Omental fat pad (tissue), 4 donors: ENCODE measurements around the gene BACH2. TPM values are rescaled to one million over a fixed set of nuclear protein-coding genes. Genes with fewer than 3 reads are reported as not detected.

Source experiments
- ATAC-seq: fragments of 150-250 bp; one replicate; pipeline ENCODE4 v1.9.1; 2016; ENCODE audit warnings: mild to moderate bottlenecking, moderate library complexity; ENCODE audit not compliant: low FRiP score
- DNase-seq: peaks from one replicate; pipeline ENCODE4 v3.0.0-alpha.2; 2019; ENCODE audit warnings: low spot score
- total RNA-seq, 4 donors: library from RNA; depleted of rRNA; stranded (reverse); fragments of >200 nt; gene quantifications; one replicate each; pipeline ENCODE4 v1.1.0, GENCODE V29; 2016
- TF ChIP-seq, protein P1 (sequence below), 3 donors: fragments of 450-650 bp; IDR thresholded peaks; one replicate each; pipeline ENCODE4 v1.5.1; 2016 to 2017; ENCODE audit warnings: antibody characterized with exemption in 3 of 3, mild to moderate bottlenecking in 3 of 3, moderate library complexity in 2 of 3

BACH2 gene
- total RNA-seq, 4 donors from 2014 or later = 4.0 to 9.4 (median 7.0) TPM

DNA sequence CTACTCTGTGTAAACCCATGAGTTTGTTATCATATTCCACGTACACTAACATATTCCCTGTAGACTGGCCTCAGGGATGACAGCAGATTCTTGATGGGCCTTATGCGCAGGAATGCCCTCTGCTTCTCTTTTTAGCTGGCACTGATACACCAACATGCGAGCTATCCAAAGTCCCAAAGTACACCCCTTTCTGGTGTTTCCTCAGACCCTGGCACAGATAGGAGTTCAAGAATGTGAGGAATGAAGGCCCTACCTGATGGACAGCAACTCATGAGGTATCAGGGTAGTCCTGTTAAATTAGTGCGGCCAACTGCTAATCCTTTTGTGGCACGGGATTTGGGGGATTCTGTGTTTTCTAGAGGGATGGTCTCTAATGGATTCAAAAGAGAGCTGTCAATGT lies 93.0 kb downstream of the BACH2 start:
- ATAC-seq (no peak), DNase-seq (no peak)
- TF ChIP-seq, protein P1, sequence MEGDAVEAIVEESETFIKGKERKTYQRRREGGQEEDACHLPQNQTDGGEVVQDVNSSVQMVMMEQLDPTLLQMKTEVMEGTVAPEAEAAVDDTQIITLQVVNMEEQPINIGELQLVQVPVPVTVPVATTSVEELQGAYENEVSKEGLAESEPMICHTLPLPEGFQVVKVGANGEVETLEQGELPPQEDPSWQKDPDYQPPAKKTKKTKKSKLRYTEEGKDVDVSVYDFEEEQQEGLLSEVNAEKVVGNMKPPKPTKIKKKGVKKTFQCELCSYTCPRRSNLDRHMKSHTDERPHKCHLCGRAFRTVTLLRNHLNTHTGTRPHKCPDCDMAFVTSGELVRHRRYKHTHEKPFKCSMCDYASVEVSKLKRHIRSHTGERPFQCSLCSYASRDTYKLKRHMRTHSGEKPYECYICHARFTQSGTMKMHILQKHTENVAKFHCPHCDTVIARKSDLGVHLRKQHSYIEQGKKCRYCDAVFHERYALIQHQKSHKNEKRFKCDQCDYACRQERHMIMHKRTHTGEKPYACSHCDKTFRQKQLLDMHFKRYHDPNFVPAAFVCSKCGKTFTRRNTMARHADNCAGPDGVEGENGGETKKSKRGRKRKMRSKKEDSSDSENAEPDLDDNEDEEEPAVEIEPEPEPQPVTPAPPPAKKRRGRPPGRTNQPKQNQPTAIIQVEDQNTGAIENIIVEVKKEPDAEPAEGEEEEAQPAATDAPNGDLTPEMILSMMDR (IDR thresholded peaks at IDR 0.05) = no peak

DNA sequence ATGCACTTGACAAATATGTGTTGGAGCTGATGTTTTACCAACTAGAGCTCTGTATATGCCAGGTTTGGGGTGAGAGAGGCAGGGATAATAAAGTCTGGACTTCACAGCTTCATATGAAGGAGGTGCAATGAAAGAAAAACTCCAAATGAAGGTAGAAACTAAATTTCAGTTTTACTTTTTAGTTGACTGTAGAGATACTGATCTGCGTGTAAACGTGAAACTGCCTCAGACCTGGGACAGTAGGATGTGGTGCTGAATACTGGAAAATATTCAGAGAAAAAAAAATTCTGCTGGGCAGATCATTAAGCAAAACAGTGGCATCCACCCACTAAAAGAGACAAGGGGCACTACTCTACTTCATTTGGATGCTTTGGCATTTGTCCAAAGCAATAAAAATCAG lies 94.5 kb downstream of the BACH2 start:
- ATAC-seq (no peak), DNase-seq (no peak)
- TF ChIP-seq, protein P1 (IDR thresholded peaks at IDR 0.05) = no peak

- ATAC-seq = no peak
- TF ChIP-seq, protein P1 (IDR thresholded peaks at IDR 0.05) = no peak
Measured at GRCh38 chr6:90199900-90200299, 96.7 kb downstream of the BACH2 start.

GRCh38 chr6:90198758-90199425 lies 97.8 kb downstream of the BACH2 start:
- TF ChIP-seq, protein P1 (IDR thresholded peaks at IDR 0.05) = no peak
- DNase-seq = no peak
- no peak for ATAC-seq

More at GRCh38 chr6:90199900-90200299, 96.7 kb downstream of the BACH2 start:
- no peak for DNase-seq

DNA sequence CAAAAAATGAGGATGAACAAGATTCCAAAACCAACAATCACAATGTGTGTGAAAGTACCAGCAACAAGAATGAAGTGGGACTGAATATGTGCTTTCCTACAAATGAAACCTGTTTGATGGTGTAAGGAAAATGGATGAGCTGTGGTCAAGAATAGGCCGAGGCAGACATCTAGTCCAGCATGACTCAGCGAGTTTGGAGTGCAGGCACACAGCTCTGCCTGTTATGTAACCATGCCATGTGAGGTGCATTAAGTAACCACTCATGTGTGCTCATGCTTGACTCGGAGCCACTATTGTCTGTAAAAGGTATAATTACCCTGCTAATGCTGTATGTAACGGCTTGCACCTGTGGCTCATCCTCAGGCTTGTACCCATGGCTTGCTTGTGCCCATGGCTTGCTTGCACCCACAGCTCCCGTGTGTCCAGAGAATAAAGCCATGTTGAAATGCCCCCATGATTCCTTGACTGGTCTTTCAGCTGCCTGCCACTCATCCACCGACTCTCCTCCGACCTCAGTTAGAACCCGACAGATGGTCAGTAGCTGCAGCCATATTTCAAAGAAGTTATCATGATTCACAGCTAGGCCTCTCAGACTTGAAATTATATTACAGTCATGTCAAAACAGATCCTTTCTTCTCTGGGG lies 98.7 kb downstream of the BACH2 start:
- TF ChIP-seq, protein P1 (IDR thresholded peaks at IDR 0.05) = no peak
- ATAC-seq = no peak
- DNase-seq = no peak

DNA sequence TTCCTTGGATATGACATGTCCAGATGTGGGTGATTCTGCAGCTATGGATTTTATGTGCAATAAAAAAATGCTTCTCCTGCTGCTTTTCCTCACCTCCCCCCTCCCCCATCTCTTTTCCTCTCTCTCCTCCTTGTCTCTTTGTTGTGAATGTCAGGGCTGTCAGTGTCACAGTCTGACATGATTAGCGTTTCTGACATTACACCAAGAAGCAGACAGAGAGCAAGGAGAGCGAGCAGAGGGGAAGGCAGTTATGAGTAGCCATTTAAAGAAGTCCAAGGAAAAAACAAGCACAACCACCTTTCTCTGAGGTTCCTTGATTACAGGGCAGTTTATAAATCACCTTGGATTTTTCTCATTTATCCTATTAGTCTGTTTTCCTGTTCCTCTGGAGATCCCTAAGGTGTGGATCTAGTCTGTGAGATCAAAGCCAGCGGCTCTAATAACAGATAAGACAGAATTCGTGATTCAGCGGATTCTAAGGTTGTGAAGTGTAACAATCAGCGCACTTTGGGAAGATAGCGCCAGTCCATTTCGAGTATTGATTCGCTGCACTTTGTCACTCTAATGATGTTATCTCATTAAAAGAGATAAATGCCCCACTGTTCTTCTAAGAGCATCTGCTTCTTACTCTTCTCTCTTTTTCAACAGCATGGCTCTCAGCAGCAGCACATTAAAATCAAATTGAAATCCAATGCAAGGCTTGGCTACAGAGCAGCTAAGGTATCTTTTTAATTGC lies 101.4 kb downstream of the BACH2 start:
- no peak for ATAC-seq

More for the DNA sequence above, 101.4 kb downstream of the BACH2 start:
- TF ChIP-seq, protein P1 (IDR thresholded peaks at IDR 0.05) = no peak
- no peak for DNase-seq
